G401.6 (cell line): ENCODE measurements around the gene DACH1.
A peak's percentile ranks its signal among the peaks of the same experiment; 100 is the strongest.

Source experiments
- FAIRE-seq: peaks from 2 replicates; lab custom pipeline; 2012; peaks lifted over from hg19 to GRCh38; lab: Jason Lieb, UNC

DACH1 gene

DNA sequence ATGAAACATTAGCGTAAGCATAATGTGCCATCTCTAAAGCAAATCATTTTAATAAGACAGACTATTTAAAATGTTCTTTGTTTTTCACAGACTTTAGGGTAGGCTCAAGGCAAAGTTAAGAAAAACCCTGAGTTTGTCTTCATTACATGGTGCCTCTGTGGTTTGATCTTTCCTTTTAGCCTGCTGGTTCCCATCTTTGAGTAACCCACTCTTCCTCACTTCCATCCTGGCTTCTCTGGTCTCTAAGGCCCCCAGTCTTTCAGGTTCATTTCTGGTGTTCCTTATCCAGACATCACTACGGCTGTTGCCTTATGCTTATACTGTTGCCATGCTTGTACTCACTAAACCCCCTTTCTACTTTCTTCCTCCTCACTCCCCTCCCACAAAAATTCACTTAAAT lies 38.4 kb downstream of the DACH1 start:
- FAIRE-seq = no peak

DNA sequence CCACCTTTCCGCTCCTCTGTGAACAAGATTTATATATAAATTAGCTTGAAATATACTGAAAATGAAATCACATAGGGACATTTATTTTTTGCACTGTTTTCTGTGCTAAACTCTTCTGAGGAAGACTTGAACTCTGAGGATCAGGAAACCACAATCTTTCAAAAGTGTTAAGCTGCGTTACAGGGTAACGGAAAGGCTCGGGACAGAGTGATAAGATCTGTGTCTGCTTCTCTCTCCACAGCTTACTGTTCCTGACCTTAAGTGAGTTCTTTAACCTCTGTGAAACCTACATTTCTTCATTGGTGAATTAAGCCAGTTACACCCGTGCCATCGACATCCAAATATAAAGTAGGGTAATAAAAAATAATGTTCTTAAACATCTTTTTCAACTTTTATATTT lies 38.9 kb downstream of the DACH1 start:
- no peak for FAIRE-seq

DNA sequence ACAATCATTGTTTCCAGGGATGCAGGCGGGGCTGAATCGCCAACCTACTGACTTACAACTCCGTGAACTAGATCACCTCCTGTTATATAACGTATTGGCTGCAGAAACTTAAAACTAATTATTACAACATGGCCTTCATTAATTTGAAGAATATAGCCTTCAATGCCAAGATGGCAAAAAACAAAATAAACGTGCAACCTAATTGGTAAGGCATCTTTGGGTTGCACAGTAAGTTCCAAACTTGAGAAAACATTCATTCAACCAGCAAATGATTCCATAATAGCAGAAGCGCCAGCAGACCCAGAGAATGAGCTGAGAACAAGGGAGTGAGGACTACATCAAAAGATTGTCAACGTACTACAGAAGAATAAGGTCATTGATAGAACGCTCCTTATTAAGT lies 39.8 kb downstream of the DACH1 start:
- FAIRE-seq = no peak

DNA sequence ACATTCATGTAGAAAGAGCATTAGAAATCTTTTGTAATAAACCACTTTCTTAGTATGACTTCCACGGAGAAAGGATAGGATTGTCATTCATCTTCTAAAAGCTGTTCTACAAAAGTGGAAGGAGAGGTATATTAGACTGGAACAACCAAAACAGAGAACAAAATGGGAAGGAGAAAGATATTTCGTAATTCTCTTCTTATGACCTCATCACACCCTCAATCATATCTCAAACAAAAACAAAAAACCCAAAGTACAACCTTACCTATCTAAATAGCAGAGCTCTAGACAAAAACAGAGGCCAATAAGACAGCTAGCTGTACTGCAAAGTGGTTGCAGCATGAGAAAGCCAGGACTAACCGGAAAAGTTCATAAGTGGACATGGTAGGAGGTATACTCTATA lies 46.3 kb downstream of the DACH1 start:
- FAIRE-seq = no peak

DNA sequence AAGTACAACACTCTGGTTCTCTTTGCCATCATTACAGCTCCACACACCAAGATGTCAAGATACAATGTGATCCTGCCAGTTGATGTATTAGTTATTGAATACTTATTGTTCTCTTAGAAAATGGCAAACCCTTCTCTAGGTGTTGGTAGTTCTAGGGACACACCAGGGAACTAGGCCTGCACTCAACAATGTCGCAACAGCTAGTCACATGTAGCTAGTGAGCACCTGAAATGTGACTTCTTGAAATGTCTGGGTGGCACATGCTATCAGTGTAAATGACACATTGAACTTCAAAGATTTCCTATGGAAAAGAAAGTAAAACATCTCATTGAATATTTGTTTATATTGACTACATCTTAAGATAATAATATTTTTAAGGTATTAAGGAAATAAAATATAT lies 49.7 kb downstream of the DACH1 start:
- FAIRE-seq = no peak

DNA sequence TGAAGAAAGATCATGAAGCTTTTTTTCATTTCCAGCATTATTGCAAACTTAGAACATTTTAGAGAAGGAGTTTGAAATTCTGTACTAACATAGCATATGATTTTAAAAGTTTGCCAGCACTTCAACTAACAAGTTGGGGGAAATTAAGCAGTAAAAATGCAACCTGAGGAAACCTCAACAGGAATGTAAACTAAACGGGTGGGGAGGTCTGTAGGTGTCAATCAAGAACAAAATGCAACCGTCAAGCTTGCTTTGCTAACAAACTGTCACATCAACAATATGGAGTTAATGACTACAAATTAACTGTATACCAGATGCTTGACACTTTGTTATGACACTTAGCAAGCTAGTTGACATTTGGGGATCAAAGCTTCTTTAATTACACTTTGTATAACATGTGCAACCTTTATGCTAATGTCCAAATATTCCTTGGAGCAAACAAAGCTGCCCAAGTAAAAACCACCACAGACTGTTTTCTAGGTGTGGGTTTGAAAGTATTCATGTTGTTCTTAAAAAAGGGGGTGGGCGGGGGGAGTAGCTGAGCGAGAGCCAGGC lies 52.1 kb downstream of the DACH1 start:
- no peak for FAIRE-seq

DNA sequence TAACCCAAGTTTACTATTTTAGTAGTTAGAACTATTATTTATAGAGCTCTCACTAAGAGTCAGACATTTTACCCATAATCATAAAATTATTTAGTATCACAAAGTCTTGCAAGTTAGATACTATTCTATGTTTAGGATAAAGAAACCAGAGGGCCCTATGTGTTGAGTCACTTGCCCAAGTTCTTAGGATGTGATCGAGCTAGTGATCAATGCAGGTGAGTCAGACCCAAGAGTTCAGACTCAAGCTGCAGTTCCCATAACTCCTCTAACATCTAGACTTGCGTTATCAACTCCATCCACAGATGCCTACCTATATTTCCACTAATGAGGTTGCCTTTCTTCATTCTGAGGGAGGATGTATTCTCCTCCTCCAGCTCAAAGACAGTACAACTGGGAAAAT lies 53.8 kb downstream of the DACH1 start:
- no peak for FAIRE-seq

DNA sequence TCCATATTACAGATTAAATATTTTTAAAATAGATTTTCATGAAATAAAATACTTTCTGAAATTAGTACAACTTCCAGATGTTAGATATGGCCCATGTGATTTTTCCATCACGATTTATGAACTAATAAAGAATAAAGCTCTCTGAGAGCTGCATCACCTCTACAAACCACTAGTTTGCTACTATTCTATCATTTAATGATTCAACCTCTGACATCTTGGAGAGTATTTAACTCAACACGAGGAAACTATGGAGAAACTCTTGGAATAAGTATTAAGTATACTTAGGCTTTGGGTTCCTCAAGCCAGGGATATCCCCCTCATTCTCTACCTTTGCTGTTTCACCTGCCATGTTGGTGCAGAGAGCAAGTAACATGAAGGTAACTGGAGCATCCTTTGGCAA lies 55.7 kb downstream of the DACH1 start:
- FAIRE-seq = no peak

DNA sequence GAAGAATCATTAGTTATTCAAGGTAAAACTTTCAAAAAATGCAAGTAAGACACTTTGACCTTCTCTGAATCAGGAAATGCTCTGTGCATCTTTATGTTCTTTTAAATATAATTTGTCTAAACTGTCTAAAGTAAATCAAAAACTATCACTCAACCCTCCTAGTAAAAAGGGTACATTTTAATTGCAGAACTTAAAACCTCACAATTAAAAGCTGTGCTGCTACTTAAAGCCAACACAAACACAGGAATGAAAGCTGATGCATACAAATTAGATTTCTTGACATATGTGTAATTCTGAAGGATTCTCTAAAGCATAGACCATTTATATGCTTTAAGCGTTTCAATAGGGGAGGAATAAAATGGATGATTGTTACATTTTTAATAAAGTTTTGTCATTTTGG lies 58.3 kb downstream of the DACH1 start:
- no peak for FAIRE-seq

DNA sequence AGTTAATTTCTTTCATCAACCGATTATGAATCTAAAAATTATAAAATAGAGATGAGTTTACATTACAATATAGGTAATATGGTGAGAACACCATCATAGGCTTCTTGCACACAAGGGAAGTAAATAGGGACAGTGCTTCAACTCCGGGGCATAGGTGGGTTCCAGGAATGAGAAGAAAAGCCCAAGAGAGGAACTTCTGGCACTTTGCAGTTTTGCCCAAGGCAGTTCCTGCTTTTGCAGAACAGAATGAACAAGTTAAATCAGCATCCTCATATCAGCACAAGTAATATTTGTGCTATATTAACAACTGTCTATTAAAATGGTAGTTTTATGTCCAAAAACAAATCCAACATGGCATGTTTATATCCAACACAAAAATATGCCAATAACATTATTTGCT lies 60.1 kb downstream of the DACH1 start:
- FAIRE-seq = no peak

DNA sequence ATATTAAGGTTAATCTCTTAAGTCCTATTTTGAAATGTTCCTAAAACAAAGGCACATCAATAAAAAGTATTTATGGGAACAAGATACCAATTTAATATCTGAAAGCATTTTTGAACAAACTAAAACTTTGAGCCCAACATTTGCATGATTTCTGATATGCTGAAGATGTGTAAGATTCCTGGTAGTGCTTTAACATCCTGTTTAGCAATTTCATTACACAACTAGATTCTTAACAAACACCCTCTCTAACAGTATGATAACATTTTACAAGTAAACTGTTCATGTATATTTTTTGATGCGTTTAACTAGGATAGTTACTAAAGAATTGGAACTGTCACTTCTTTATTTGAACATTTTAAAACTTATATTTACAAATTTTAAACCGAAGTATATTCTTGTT lies 63.9 kb downstream of the DACH1 start:
- no peak for FAIRE-seq

DNA sequence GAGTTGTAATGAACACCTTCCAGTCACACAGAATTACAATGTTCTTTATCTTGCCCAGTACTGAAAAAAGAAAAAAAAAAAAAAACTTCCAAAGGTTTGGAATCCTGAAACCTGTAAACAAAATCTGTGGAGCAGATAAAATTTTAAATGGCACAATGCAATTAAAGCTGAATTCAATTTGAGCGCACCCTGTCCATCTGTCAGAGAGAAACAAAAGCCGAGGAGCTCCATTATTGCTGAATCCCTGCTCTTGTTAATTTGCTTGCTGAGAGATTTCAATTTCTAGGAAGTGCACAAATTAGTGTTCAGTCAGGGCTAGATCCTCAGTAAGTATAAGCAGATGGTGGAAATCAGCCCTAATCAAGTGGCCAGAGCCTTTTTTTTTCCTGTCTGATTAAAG lies 65.2 kb downstream of the DACH1 start:
- FAIRE-seq = no peak

DNA sequence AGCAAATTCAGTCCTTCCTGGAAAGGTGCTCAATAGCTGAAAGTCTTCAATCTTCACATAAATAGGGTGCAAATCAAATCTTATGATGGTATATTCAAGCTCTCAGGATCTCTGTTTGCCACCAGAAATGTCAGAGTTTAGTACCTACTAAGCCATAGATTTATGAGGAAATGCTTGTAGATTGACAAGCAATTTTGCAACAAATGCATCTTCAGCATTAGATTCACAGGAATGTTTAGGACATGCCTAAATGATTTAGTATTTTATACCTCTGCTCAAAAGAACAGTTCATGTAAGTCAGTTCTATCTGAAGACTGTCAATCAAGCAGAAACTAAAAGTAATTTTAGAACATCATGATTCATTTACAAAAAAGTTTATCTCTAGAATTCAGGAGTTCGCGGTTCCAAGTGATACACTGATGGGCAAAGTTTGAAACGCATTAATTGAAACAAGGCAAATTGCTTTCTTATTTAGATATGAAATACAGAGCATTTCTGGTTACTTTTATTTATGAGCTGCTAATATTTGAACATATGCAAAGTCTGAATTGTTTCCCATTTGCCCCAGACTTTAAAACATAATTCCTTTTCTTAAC lies 65.7 kb downstream of the DACH1 start:
- no peak for FAIRE-seq

DNA sequence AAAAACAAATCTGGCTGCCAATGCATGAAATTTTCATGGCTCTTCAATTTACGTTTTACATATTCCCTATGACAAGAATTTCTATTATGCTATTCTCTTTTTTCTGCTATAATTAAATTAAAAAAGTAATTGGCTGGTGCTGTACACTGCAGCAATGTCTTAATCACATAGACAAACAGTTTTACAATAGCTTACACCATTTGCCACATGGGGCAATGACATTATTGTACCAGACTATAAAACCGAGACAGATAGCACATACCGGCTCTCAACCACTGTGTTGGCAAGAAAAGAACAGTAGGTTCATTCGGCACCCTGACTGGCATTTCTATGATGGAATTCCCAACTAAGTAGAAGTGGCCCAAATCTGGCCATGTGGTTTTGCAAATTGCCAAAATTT lies 67.7 kb downstream of the DACH1 start:
- FAIRE-seq = no peak

DNA sequence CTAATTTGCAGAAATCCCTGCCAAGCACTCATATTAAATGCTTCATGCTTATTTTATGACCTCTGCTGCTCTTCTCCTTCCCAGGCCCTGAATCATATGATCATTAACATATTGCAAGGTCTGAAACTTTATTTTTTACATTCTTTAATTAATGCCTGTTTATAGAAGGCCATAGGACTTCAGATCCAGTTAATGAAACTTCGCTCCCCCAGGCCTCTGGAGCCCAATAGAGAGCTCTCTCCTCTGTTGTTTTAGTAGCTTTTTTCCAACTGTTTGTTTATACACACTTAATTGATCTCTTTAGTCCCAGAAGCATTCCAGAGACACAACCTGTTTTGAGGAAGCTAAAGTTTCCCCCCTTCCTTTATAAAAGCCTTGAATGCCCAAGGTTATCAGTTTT lies 68.3 kb downstream of the DACH1 start:
- FAIRE-seq = no peak

DNA sequence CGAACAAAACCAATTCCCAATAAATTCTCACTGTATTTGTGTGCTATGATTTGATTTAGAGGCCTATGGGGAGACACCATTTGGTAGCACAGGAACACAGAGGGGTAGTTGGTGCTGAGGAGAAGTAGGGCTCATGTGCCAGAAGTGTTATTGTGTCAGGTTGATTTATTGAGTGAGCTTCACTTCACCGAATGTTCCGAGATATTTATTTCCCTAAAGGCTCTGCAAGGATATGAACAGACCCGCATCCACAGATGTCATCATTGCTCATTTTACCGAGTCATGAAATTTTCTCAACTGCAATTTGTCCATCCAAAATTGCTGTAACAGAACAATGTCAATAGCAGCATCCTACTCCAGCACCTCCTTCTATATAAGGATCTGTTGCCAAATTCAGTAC lies 69.5 kb downstream of the DACH1 start:
- FAIRE-seq = no peak

DNA sequence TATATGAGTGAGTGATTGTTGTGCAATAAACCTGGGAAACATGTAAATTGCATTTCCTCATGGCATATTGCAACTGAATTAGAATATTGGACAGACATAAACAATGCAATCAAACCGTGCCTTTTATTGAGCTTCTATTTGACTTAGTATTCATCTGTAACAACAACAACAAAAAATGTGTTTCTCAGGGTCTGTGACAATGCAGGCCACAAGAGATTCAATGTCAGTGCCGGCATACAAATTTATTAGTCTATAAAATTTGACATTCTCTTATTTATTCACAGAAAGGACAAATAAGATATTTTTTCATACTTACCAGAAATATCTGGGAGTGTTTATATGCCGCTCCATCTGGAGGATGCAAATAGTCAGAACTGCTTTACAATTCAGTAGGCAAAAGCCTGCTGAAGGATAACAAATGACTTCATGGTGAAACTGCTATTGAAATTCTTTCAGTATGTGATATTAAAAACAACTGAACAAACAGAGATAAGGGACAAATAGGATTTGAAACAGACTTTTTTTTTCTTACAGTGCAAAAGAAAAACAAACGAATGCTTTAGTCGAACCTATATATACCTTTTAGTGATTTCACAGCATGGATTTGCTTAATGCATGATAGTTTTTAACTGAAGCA lies 77.2 kb downstream of the DACH1 start:
- no peak for FAIRE-seq

DNA sequence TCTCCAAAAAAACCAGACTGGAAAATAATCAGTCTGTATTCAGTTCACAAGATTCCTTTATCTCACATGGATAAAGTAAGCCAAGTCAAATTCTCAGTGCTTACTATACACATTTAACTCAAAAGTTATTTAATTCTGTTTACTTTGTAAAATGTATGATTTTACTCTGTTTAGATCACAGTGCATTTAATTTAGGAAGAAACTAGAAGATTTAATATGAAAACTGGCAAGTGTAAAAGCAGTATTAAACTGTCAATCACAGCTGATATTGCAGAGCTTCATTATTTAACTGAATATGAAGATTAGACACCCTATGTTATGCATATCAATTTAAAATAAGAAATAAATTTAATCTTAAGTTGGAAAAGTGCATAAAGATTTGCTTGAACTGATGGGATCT lies 78.0 kb downstream of the DACH1 start:
- FAIRE-seq = no peak

DNA sequence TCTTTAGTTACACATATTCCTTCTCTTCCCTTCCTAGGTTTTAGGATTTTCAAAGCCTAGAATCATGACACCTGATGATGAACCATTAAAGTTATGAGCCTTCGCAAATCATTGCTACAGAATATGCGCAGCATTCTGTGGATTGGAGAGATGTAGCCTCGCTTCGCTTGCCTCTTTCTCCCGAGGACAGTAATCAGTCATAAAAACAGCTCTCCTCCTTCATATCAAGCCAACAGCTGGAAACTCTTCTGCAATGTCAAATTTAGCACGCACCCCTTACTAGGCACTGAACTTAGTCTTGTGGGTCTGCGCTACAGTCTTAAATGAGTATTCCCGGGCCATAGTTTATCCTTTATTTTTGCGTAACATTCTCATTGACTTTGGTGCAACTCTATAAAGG lies 79.6 kb downstream of the DACH1 start:
- no peak for FAIRE-seq

DNA sequence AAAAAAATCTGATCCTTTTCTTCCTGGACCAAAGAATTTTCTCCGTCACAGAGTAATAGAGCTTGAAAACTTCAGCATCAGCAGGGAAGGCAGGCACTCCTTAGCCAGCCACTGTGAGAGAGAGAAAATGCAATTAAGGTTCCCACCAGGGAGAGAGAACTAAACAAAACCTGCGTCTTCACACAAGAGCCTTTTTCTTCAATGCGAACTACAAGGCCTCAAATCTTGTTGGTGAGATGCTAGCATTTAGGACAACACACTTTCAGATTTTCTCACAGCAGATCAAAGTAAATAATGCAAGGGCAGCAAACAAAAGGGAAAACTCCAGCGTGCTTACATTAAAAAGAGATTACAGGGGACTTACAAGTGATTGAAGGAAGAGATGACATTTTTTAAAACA lies 80.1 kb downstream of the DACH1 start:
- FAIRE-seq = no peak

DNA sequence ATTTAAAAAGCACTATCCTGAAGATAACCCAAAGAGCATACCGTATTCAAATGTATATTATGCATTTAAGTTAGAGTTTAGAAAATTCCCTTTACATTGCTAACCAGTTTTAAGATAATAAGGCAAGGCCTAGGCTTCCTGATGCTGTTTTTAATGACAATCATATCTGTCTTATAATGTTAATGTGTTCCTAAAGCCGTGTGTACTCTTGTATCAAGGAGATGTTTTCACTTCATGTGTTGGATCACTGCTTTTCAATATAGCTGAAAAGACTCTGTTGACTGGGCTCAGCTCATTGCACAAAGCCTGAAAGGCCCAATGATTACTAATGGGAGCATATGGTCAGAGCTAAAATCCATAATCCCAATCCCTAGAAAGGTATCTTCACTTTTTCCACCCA lies 81.6 kb downstream of the DACH1 start:
- no peak for FAIRE-seq

DNA sequence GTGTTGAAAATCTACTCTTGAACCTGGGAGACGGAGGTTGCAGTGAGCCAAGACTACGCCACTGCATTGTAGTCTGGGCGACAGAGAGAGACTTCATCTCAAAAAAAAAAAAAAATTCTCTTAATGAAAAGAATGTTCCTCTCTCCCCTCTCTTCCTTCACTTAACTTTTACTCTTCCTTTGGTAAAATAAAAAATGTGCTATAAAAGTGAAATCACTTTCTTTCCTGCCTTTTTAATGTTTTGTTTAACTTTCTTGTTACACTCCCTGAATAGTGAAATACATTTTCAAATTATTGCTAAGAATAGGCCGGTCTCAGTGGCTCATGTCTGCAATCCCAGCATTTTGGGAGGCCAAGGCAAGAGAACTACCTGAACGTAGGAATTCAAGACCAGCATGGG lies 86.5 kb downstream of the DACH1 start:
- FAIRE-seq = no peak

DNA sequence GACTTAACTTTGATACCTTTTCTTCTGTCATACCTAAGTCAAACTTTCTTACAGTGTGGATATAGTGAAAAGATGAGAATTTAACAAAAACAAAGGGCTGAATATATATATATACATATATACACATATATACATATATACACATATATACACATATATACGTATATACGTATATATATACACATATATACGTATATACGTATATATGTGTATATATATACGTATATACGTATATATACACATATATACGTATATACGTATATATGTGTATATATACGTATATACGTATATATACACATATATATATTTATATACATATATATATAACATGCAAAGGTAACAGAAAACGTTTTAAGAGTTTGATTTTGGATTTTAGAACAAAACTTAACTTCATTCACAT lies 88.0 kb downstream of the DACH1 start:
- FAIRE-seq = peak; percentile 92

DNA sequence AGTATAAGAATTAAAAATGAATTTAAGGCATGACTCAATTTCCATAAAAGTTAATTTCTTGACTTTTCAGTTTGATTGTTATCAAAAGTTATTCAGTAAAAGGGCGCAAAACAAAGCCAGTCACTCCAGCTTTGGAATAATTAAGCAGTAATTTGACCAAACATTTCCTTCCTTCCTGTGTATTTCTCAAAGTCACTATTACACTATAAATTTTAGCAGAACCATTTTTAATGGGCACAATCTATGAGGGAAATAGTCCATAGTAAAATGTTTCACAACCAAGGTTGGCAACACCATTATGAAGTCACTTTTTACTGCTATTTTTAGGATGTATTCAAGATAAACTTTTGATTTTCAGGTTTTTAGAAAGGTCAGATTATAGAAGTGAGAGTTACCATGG lies 91.0 kb downstream of the DACH1 start:
- no peak for FAIRE-seq

DNA sequence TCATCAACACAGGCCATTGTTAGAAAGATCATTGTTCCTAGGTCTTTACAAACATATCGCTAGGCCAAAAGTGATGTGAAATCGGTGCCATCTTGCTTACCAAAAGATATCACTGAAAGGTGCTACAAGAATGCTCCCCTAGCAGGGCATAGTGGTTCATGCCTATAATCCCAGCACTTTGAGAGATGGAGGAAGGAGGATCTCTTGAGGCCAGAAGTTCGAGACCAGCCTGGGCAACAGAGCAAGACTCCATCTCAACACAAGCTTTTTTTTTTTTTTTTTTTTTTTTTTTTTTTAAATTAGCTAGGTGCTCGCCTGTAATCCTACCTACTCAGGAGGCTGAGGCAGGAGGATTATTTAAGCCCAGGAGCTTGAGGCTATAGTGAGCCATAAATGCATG lies 92.1 kb downstream of the DACH1 start:
- no peak for FAIRE-seq
